Central memory CD8-positive, alpha-beta T cell (primary cell): ENCODE measurements around the gene NRG4.
"Not testable (repeated sequence)": the region's sequence is repeated elsewhere in the genome, so short reads cannot be mapped to it uniquely, and the experiment has no call there.

Experiments
- ATAC-seq: fragments of 150-1000 bp; cut with Tn5 transposase; replicated peaks from 2 replicates; pipeline ENCODE4 v1.10.0; 2022; ENCODE audit warnings: mild to moderate bottlenecking, moderate FRiP score, moderate number of reproducible peaks; ENCODE audit not compliant: poor library complexity, severe bottlenecking; ENCODE audit errors: extremely low read depth
- DNase-seq, 2 donors: peaks; one replicate each; pipeline ENCODE4 v3.0.0; 2021; ENCODE audit warnings: low spot score in 2 of 2
- H3K27ac Mint-ChIP-seq: one replicate; pipeline ENCODE4 v1.8.0; 2022; ENCODE audit warnings: low read depth, mild to moderate bottlenecking, moderate library complexity, mixed read lengths
- H3K27me3 Mint-ChIP-seq: one replicate; pipeline ENCODE4 v1.8.0; 2022; ENCODE audit warnings: mixed read lengths
- H3K36me3 Mint-ChIP-seq: one replicate; pipeline ENCODE4 v1.8.0; 2022; ENCODE audit warnings: mild to moderate bottlenecking, moderate library complexity, mixed read lengths; ENCODE audit not compliant: insufficient read depth
- H3K4me1 Mint-ChIP-seq: one replicate; pipeline ENCODE4 v1.8.0; 2022; ENCODE audit warnings: mixed read lengths
- H3K4me3 Mint-ChIP-seq: one replicate; pipeline ENCODE4 v1.8.0; 2022; ENCODE audit warnings: mild to moderate bottlenecking, moderate library complexity, mixed read lengths
- H3K9me3 Mint-ChIP-seq: one replicate; pipeline ENCODE4 v1.8.0; 2022; ENCODE audit warnings: mixed read lengths

The NRG4 gene

DNA sequence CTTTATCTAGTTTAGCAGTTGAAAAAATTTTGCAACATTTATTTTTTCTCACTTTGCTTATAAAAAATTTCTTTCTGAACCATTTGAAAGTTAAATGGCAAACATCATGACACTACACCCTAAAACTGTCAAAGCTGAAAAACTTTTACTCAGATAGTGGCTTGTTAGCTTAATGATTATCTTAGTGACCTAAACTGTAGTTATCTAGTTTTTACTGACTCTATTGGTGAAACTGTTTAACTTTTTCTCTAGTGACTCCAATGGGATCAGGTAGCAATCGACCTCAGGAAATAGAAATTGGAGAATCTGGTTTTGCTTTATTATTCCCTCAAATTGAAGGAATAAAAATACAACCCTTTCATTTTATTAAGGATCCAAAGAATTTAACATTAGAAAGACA, 95.2 kb downstream of the NRG4 start:
- DNase-seq, result no peak
- H3K27ac Mint-ChIP-seq, result no peak overlapping the region
- no peaks in the 10 kb centered on the region for H3K9me3 Mint-ChIP-seq
- no peaks in the 10 kb centered on the region for H3K27me3 Mint-ChIP-seq
- H3K4me1 Mint-ChIP-seq, result peaks cover 18% of the 10 kb centered on the region
- no peak overlapping the region for H3K4me3 Mint-ChIP-seq
- peaks cover 42% of the 10 kb centered on the region for H3K36me3 Mint-ChIP-seq
- ATAC-seq, result no peak

DNA sequence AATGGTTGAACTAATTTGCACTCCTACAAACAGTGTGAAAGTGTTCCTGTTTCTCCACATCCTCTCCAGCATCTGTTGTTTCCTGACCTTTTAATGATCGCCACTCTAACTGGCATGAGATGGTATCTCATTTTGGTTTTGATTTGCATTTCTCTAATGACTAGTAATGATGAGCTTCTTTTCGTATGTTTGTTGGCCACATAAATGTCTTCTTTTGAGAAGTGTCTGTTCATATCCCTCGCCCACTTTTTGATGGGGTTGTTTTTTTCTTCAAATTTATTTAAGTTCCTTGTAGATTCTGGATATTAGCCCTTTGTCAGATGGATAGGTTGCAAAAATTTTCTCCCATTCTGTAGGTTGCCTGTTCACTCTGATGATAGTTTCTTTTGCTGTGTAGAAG, 101.9 kb downstream of the NRG4 start:
- H3K27ac Mint-ChIP-seq, DNase-seq, H3K9me3 Mint-ChIP-seq, H3K4me3 Mint-ChIP-seq, H3K27me3 Mint-ChIP-seq, ATAC-seq: not testable (repeated sequence)
- Mint-ChIP-seq H3K4me1 (peaks cover 50% of the 10 kb centered on the region), H3K36me3 (peaks cover 29% of the 10 kb centered on the region)

DNA sequence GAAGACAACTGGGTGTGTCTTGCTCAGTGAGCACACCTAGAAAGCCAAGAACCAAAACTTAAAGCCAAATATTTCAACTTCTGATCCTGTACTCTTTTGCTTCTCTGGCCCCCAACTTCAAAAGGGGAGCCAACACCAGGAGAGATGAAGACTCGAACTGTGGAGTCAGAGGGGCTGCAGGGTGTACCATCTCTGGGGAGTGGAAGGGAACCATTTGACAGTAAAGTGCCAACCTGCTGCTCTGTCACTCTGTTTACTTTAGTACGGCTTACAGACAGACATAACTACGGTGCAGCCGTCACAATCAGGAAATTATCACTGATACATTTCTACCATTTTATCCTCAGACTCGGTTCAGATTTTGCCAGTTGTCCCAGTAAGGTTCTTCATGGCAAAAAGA, 107.0 kb downstream of the NRG4 start:
- peak overlapping the region; percentile 92 for H3K4me3 Mint-ChIP-seq
- H3K36me3 Mint-ChIP-seq, result peaks cover 22% of the 10 kb centered on the region
- no peak for ATAC-seq
- DNase-seq, result no peak
- H3K27ac Mint-ChIP-seq, result peak overlapping the region; percentile 91
- no peaks in the 10 kb centered on the region for H3K27me3 Mint-ChIP-seq
- no peaks in the 10 kb centered on the region for H3K9me3 Mint-ChIP-seq
- H3K4me1 Mint-ChIP-seq, result peaks cover 32% of the 10 kb centered on the region

DNA sequence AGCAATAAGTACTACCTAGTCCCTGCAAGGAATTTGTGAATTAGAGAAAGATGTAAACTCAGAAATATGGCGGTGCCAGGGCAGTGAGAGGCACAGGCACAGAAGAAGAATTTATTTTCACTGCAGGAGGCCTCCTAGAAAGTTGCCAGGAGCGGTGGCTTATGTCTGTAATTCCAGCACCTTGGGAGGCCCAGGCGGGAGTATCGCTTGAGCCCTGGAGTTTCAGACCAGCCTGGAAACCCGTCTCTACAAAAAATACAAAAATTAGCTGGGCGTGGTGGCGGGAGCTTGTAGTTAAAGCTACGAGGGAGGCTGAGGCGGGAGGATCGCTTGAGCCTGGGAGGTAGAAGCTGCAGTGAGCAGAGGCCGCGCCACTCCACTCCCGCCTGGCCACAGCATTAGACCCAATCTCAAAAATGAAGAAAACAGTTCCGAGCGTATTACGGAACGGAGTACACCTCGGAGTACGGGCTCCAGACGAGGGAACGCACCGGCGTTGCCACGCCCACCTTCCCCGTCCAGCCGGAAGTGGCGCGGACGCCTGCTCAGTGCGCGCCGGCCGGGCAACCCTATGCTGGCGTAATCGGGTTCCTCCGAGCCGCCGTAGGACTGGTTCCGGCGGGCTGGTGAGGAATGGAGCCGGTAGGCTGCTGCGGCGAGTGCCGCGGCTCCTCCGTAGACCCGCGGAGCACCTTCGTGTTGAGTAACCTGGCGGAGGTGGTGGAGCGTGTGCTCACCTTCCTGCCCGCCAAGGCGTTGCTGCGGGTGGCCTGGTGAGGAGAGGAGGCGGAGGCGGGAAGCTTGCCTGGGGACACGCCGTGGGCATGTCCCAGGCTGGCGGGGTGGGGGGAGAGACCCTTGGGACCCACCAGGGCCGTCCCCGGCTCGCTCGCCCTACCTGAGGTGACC, 108.6 kb downstream of the NRG4 start, which contains the start of gene FBXO22:
TSS of gene FBXO22 (plus strand) at position 548 of the 909 bp plus-strand sequence. CDS start at position 634, 86 bp downstream.
- peaks cover 26% of the 10 kb centered on the region for H3K4me1 Mint-ChIP-seq
- H3K36me3 Mint-ChIP-seq, result peaks cover 19% of the 10 kb centered on the region
- H3K27ac Mint-ChIP-seq, result peak within 1 kb of the TSS; percentile 91
- ATAC-seq (peak; percentile 94), DNase-seq (peak; percentile 80 to 83)
- no peaks in the 10 kb centered on the region for H3K9me3 Mint-ChIP-seq
- no peaks in the 10 kb centered on the region for H3K27me3 Mint-ChIP-seq
- peak within 1 kb of the TSS; percentile 92 for H3K4me3 Mint-ChIP-seq

DNA sequence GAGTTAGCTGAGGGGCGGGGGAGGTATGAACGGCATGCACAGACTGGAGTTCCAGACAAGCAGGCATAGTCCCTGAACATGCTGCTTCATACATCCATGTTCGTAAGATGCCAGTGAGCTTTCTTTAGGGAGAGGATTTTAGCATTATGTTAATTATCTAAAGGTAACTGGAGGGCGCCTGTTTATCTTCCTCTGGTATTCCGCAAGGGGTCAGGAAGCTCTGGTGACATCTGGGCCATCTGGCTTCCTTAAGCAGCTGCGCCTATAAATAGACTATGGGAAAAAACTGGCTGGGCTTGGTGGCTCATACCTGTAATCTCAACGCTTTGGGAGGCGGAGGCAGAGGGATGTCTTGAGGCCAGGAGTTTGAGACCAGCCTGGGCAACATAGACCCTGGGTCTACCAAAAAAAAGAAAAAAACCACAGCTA, 110.1 kb downstream of the NRG4 start:
- H3K9me3 Mint-ChIP-seq, result no peaks in the 10 kb centered on the region
- peak overlapping the region; percentile 78 for H3K27ac Mint-ChIP-seq
- DNase-seq (no peak), ATAC-seq (no peak)
- peaks cover 21% of the 10 kb centered on the region for H3K36me3 Mint-ChIP-seq
- peaks cover 26% of the 10 kb centered on the region for H3K4me1 Mint-ChIP-seq
- no peaks in the 10 kb centered on the region for H3K27me3 Mint-ChIP-seq
- peak overlapping the region; percentile 92 for H3K4me3 Mint-ChIP-seq

DNA sequence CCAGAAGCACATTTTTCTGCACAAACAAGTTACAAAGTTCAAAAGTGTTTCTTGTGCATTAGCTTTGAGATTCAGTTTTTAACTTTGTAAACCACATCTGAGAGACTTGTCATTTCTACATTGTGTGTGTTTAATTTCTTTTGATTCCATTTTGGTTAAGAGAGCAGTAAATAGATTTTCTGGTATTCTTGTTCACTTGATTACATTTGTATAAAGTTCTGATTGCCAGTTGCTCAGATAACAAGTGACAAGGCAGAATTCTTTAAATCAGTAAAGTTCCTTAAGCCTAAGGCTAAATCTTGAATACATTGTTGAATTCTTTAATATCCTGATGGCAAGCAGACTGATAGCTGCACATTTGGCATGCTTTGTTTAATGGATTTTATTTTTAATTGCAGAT, 111.6 kb downstream of the NRG4 start:
- DNase-seq, result no peak
- peaks cover 22% of the 10 kb centered on the region for H3K36me3 Mint-ChIP-seq
- H3K27me3 Mint-ChIP-seq, result no peaks in the 10 kb centered on the region
- H3K4me3 Mint-ChIP-seq, result no peak overlapping the region
- H3K9me3 Mint-ChIP-seq, result no peaks in the 10 kb centered on the region
- peaks cover 20% of the 10 kb centered on the region for H3K4me1 Mint-ChIP-seq
- H3K27ac Mint-ChIP-seq, result no peak overlapping the region
- ATAC-seq, result no peak

DNA sequence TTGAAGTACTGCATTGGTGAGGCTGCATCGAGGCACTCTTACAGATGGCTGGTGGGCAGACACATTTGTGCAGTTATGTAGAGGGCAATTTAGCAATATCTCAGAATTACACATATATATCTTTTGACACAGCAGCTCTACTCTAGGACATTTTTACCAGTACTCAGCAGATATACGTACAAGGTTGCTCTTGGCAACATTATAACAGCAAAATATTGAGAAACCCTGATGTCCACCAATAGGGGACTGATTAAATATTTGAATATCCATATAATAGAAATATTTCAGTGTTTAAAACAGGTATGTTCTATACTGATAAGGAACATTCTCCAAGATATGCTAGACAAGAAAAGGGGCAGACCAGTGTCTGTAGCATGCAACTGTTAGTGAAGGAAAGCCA, 116.5 kb downstream of the NRG4 start:
- Mint-ChIP-seq H3K4me1 (no peaks in the 10 kb centered on the region), H3K36me3 (peaks cover 16% of the 10 kb centered on the region), H3K27ac (peak overlapping the region; percentile 1), H3K9me3 (no peaks in the 10 kb centered on the region), H3K4me3 (no peak overlapping the region), H3K27me3 (no peaks in the 10 kb centered on the region)
- ATAC-seq (no peak), DNase-seq (no peak)

DNA sequence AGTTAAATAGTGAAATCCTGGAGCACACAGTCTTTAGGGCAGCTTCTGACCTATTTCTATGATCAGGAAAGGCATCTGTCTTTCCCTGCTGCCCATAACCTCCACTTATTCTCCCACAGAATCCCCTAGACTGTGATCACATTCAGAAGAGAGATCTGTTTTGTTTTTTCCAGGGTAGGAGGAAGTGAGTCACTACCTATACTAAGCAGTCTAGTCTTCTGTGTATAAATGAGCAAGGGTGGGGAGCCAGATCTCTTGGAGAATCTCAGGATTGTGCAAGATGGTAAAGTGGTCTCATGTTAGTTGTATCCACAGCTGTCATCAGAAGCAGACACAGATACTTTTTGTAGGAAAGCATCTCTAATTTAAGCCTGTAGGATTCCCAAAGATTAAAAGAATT, 120.3 kb downstream of the NRG4 start:
- no peaks in the 10 kb centered on the region for H3K9me3 Mint-ChIP-seq
- no peak overlapping the region for H3K4me3 Mint-ChIP-seq
- no peaks in the 10 kb centered on the region for H3K27me3 Mint-ChIP-seq
- H3K36me3 Mint-ChIP-seq, result peaks cover 9% of the 10 kb centered on the region
- no peak overlapping the region for H3K27ac Mint-ChIP-seq
- DNase-seq (no peak), ATAC-seq (no peak)
- no peaks in the 10 kb centered on the region for H3K4me1 Mint-ChIP-seq
